GM19099 (cell line): ENCODE data around the gene SLC7A14.

Source experiments
- POLR2A ChIP-seq: IDR thresholded peaks from 3 replicates; pipeline ENCODE4 v1.6.1; 2011; ENCODE audit warnings: low read depth; ENCODE audit not compliant: insufficient read length; ENCODE audit errors: extremely low read depth

SLC7A14 gene

GRCh38 chr3:170528726-170529125 is 57.1 kb downstream of the SLC7A14 start:
- TF ChIP-seq POLR2A, result no peak

- TF ChIP-seq POLR2A, result no peak
These were observed 61.8 kb downstream of the SLC7A14 start for GRCh38 chr3:170524073-170524472.

DNA sequence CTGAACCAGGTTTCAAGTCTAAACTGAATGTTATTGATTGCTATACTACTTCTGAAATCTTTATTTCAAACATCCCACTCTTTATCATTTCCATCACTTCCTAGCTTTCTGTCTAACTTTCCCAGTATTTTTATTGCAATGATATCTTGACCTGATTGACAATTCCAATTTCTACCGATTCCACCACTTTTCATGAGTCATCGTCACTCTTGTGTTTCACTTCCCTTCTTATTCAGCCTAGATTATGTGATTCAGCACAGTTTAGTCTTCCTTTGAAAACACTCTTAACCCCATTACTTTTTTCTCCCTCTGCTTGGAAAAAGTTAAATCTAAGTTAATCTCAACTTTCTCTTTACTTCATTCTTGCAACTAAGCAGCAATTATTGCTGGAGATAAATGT is 62.6 kb downstream of the SLC7A14 start:
- TF ChIP-seq POLR2A, result no peak

- no peak for TF ChIP-seq POLR2A
These were observed 63.7 kb downstream of the SLC7A14 start for GRCh38 chr3:170522201-170522600.

- TF ChIP-seq POLR2A, result no peak
These were observed 64.9 kb downstream of the SLC7A14 start for GRCh38 chr3:170520996-170521395.

DNA sequence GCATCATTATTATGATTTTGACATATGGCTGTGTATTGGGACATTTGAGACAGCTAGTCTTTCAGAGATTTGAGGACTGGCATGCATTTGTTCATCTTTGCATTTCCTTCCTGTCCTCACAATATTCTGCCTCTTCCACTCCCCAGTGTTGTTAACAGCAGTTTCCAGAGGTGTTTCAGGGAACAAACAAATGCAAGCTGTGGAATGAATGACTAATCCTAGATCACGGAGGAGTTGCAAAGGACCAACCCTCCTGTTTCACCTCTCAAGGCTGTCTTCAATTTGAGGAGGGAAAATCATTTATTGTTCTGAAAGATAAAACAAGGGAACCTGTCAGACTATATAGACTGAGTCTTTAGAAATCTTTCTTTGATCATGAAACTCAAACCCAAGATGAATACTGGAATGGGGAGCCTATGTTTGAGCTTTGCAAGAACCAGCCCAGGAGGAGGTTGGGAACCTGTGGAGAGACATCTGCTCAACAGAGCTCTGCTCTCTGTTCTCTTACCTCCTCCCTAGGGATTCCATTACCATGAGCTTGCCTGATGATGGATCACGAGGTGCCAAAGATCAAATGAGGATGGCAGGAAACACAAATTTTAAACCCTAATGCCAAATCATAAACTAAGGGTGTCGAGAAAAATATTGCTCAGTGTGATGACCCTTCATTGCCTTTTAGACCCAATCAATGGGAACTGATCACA is 68.5 kb downstream of the SLC7A14 start:
- no peak for TF ChIP-seq POLR2A

DNA sequence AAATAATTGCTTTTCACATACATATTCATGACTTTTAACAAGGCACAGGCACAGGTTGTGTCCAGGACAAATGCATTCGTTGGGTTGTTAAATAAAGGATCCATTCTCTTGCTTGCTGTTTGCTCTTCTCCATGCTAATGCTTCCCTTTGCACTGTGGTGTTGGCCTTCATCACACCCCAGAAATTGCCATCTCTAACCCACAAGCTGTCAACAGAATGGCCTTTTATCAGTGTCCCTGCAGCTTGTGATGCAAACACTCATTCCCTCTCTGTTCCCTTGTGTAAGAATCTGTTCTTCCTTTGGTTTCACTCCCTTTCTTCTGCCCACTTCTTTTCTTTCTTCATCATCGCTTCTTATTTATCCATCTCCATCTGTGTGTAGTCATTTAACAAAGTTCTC is 72.2 kb downstream of the SLC7A14 start:
- no peak for TF ChIP-seq POLR2A

DNA sequence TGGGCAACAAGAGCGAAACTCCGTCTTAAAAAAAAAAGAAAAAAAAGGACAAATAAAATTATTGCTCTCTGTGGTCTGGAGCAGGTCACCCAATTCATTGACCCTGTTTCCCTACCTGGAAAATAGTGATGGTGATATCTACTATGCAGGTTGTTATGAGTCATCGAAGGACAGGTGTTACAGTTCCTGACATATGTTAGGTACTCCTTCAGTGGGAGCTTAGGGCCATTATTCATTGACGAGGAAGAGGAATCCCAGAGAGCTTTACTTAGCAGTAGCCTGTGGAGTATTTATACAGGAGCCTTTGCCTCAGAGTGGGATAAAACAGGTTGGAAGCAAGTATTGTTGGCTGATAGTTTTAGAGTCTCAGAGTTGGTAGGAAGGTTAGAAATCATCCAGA is 74.5 kb downstream of the SLC7A14 start:
- no peak for TF ChIP-seq POLR2A

- TF ChIP-seq POLR2A, result no peak
These were observed 77.0 kb downstream of the SLC7A14 start for GRCh38 chr3:170508839-170509238.

DNA sequence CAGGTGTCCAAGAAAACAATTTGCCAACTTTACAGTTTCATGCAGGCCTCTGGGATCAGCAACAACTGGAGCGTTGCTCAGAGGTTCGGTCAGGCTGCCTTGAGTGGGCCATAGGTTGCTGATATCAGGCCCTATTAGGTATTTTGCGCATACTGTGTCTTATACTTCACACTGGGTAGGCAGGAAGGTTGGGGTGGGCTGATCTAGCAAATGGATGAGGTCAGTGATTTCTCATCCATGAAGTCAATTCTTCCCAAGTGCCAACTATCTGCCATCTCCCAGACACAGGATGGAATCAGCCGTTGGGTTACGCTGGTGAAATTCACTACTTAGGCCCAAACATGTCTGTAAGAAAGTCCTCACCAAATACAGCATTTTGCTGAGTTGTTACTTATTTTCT is 77.6 kb downstream of the SLC7A14 start:
- TF ChIP-seq POLR2A, result no peak

DNA sequence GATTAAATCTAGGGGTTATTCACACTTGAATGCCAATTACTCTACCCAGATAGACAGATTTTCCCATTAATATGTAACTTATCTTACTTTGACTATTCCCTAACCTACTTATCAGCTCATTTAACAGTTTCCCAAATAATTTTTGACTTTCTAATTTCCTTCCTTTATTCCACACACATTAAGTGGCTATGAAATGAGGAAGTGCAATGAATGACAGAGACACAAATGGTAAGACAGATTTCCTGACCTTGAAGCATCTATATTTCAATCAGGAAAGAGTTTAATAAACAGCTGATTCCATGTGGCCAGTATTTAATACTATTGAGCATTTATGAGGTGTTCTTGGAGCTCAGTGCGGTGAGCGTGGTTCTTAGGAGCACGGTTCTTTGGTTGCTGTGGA is 78.8 kb downstream of the SLC7A14 start:
- no peak for TF ChIP-seq POLR2A

DNA sequence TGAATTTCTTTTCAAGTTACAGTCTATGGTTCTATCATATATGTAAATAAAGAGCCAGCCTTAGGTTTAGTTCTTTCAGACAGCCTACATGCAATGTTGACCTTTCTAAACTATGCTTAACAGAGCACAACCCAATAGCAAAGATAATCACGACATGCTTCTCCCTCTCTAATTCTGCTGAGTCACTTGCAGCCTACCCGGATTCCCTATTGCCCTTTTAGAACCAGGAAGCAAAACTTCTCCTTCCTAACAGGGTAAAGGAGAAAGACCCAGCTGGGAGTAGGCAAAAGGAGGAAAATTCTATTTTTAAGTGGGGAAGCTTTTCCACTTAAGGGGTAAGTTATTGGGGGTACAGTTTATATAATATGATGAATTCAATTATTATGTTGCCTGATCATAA is 79.3 kb downstream of the SLC7A14 start:
- no peak for TF ChIP-seq POLR2A

- no peak for TF ChIP-seq POLR2A
These were observed 83.6 kb downstream of the SLC7A14 start for GRCh38 chr3:170502297-170502696.

DNA sequence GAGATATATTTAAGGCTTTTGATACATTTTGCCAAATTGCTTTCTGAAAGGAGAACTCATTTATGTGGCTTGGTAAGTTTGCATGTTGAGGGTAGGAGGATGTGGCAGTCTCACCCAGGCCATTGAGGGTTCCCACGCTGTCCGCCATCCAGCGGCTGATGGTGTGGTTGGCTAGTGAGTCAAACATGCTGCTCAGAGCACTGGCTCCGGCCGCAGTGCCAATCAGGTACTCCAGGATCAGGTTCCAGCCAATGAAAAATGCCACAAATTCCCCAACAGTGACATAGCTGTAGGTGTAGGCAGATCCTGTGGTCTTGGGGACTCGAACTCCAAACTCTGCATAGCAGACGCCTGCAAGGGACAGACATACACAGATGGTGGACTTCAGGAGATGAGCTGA is 84.9 kb downstream of the SLC7A14 start:
- TF ChIP-seq POLR2A, result no peak

DNA sequence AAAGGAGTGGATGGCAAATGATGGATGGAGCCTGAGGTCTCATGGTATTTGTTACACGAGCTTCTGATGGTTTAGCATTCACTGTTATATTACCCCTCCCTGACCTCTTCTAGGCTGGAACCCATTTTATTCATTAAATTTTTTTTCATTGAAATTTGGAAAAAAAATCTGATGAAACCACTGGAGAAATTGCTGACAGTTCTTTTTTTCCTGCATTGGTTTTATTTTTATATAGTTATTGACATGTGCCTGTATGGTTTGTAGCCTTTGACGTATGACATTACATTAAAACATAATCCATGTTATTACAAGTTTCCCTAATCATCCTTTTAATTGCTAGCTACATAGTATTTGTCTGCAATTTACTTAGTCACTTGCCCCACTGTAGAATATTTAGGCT is 85.4 kb downstream of the SLC7A14 start:
- TF ChIP-seq POLR2A, result no peak

DNA sequence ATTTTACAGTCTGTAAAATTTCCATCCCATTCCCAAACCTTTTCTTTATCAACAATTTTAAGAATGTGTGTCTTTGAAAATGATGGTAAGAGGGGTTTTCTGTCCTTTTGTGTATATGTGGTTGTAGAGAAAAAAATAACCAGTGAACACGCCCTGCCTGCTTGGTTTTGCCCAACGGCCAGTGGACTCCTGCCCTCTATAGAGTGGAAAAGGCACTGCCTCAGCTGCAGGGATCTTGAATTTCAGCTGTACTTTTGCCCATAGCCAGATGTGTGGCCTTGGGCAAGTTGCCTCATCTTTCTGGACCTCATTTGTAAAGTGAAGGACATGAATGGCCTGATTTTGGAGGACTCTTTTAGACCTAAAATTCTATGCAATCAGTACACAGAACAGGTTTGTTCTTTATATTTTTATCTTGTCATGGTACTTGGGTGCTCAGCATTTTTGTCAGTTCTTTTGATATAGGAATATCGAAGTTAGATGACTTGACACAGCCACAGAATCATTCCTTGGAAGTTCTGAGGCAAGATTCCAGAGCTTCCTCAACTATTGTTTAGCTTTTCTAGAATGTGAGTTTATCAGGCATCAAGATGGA is 86.2 kb downstream of the SLC7A14 start:
- no peak for TF ChIP-seq POLR2A
